ENCODE measurements around the gene EFHD1. TPM values are rescaled to one million over a fixed set of nuclear protein-coding genes. Genes with fewer than 3 reads are reported as not detected.

Gene EFHD1
- total RNA-seq, 1 experiment from 2014 or later = 73.5 TPM

GRCh38 chr2:232680006-232680405 is 46.6 kb downstream of the EFHD1 start:
- no peaks in the 10 kb centered on the region for H3K27me3 ChIP-seq (ENCODE audit: control insufficient read depth, insufficient read depth, low read length)

GRCh38 chr2:232681527-232681926 is 48.1 kb downstream of the EFHD1 start:
- Histone ChIP-seq H3K27me3 (ENCODE audit: control insufficient read depth, insufficient read depth, low read length) (no peaks in the 10 kb centered on the region), H3K4me1 (ENCODE audit: control insufficient read depth, insufficient read depth, low read length) (no peaks in the 10 kb centered on the region), H3K36me3 (ENCODE audit: control insufficient read depth, insufficient read depth, low read length) (no peaks in the 10 kb centered on the region), H3K9me3 (ENCODE audit: control insufficient read depth, insufficient read depth, low read depth, low read length) (no peaks in the 10 kb centered on the region), H3K4me3 (ENCODE audit: low read depth in 2 of 2, low read length in 2 of 2) (no peak overlapping the region), H3K27ac (ENCODE audit: low read length) (no peak overlapping the region)
- no TSS peak for BruUV-seq (replicated peaks)
- intact Hi-C loops (cut with micrococcal nuclease; ENCODE audit: unreplicated experiment) (no loop called here), in situ Hi-C loops (cut with HindIII; ENCODE audit: low pct_unique_long_range_greater_than_20kb, low sequenced_read_pairs) (no loop called here)
- CTCF ChIA-PET = no interaction called here
- no peak for TF ChIP-seq CTCF (IDR thresholded peaks at IDR 0.05)
- TF ChIP-seq REST (IDR thresholded peaks at IDR 0.05; ENCODE audit: insufficient read depth in 1 of 2, low read depth in 2 of 2, low read length in 1 of 2) = no peak
- TF ChIP-seq SIN3A (IDR thresholded peaks at IDR 0.05; ENCODE audit: borderline replicate concordance, insufficient read depth, low read depth, low read length) = no peak
- no peak for TF ChIP-seq TCF7L2 (IDR thresholded peaks at IDR 0.05; ENCODE audit: low read depth, low read length)
- TF ChIP-seq POLR2AphosphoS5 (IDR thresholded peaks at IDR 0.05; ENCODE audit: low read depth, low read length) = no peak
- POLR2A ChIA-PET = no interaction called here
- ATAC-seq (no peak), DNase-seq (ENCODE audit: low read depth, low spot score) (no peak)

More at GRCh38 chr2:232680006-232680405, 46.6 kb downstream of the EFHD1 start:
- no TSS peak for BruUV-seq (replicated peaks)
- POLR2A ChIA-PET = interaction anchor here (0.6 kb wide), 1 partner anchor 21 kb away, joined by 3 read pairs; no protein-coding TSS in a partner anchor
- Histone ChIP-seq H3K27ac (ENCODE audit: low read length) (no peak overlapping the region), H3K36me3 (ENCODE audit: control insufficient read depth, insufficient read depth, low read length) (no peaks in the 10 kb centered on the region), H3K4me1 (ENCODE audit: control insufficient read depth, insufficient read depth, low read length) (no peaks in the 10 kb centered on the region), H3K9me3 (ENCODE audit: control insufficient read depth, insufficient read depth, low read depth, low read length) (no peaks in the 10 kb centered on the region), H3K4me3 (ENCODE audit: low read depth in 2 of 2, low read length in 2 of 2) (no peak overlapping the region)
- ATAC-seq (no peak), DNase-seq (ENCODE audit: low read depth, low spot score) (no peak)
- intact Hi-C loops (cut with micrococcal nuclease; ENCODE audit: unreplicated experiment) = no loop called here
- no peak for TF ChIP-seq SIN3A (IDR thresholded peaks at IDR 0.05; ENCODE audit: borderline replicate concordance, insufficient read depth, low read depth, low read length)
- TF ChIP-seq POLR2AphosphoS5 (IDR thresholded peaks at IDR 0.05; ENCODE audit: low read depth, low read length) = no peak
- TF ChIP-seq REST (IDR thresholded peaks at IDR 0.05; ENCODE audit: insufficient read depth in 1 of 2, low read depth in 2 of 2, low read length in 1 of 2) = no peak
- no peak for TF ChIP-seq CTCF (IDR thresholded peaks at IDR 0.05)
- CTCF ChIA-PET = no interaction called here
- in situ Hi-C loops (cut with HindIII; ENCODE audit: low pct_unique_long_range_greater_than_20kb, low sequenced_read_pairs) = no loop called here

Data from Panc1 (cell line).